GM21737 (cell line): ENCODE measurements around the gene KEAP1.
"Not testable (repeated sequence)": the region's sequence is repeated elsewhere in the genome, so short reads cannot be mapped to it uniquely, and the experiment has no call there.

Experiments
- ATAC-seq: cut with Tn5 transposase; IDR thresholded peaks from one replicate; pipeline ENCODE4 v1.9.1; 2021; ENCODE audit warnings: mild to moderate bottlenecking, moderate library complexity; ENCODE audit not compliant: unreplicated experiment

Gene KEAP1

GRCh38 chr19:10503002-10503789 lies at the start of gene KEAP1:
KEAP1 (minus strand) TSS chr19:10503356; CDS start chr19:10500033, 3,323 bp downstream.
- ATAC-seq = peak; percentile 13

DNA sequence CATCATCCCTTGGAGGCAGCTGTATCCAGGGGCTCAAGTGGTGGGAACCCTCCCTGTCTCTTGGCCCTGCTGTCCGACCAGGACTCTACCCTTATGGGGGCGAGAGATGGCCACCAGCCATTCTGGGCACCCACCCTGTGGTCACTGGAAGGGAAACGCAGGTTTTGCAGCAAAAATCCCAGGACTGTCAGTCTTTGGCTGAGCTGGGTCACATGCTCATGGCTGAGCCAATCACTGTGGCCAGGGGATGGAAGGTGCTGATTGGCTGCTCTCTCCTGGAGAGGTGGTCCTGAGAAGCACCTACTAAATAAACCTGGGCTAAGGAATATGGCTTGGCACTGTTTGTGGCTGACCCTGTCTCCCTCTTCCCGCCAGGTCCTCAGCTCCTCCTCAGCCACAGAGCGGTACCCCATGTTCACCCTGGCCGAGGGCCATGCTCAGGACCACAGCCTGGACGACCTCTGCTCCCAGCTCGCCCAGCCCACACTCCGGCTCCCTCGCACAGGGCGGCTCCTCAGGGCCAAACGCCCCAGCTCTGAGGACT lies 49.4 kb upstream of the KEAP1 start:
- ATAC-seq = no peak

DNA sequence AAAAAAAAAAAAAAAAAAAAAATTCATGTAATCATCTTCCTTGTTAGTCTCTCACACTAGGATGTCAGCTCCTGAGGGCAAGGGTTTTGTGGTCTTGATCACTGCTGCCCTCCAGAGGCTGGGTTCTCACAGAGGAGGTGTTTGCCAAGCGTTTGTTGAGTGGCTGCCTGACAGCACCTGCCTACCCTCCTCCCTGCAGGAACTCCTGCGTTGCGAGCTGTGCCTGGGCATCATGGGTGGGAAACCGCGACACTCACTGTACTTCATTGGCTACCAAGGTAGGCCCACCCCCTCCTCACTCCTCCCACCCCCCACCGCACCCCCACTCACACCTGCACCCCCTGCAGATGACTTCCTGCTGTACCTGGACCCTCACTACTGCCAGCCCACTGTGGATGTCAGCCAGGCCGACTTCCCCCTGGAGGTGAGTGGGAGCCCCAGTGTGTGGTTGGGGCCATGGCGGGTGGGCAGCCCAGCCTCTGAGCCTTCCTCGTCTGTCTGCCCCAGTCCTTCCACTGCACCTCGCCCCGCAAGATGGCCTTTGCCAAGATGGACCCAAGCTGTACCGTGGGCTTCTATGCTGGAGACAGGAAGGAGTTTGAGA lies 48.6 kb upstream of the KEAP1 start:
- no peak for ATAC-seq

DNA sequence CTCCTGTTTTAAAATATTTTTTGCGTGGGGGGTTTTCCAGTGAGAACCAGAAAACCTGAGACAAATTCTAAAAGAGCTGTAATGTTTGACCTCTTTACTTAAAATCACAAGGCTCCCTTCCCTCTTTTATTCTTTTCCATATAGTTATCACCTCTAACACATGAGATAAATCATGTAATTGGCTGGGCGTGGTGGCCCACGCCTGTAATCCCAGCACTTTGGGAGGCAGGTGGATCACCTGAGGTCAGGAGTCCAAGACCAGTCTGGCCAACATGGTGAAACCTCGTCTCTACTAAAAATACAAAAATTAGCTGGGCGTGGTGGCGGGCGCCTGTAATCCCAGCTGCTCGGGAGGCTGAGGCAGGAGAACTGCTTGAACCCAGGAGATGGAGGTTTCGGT lies 47.9 kb upstream of the KEAP1 start:
- ATAC-seq = not testable (repeated sequence)

- no peak for ATAC-seq
These were observed 47.2 kb upstream of the KEAP1 start for GRCh38 chr19:10550336-10550735.

GRCh38 chr19:10549733-10550132 lies 46.6 kb upstream of the KEAP1 start:
- no peak for ATAC-seq

DNA sequence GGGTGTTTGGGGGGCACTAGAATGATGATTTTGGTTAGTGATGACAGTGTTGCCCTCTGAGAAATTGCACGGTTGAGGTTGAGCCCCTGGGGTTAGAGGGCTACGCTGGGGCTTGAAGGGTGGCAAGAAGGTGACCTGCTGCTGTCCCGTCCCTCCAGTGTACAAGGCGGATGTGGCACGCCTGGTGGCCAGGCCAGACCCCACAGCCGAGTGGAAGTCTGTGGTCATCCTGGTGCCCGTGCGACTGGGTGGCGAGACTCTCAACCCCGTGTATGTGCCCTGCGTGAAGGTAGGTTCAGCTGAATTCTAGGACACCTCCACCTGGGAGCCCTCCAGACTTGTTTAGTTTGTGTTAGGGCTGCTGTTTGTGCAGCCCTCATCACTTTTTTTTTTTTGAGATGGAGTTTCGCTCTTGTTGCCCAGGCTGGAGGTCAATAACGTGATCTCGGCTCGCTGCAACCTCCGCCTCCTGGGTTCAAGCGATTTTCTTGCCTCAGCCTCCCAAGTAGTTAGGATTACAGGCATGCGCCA lies 45.7 kb upstream of the KEAP1 start:
- ATAC-seq = no peak

DNA sequence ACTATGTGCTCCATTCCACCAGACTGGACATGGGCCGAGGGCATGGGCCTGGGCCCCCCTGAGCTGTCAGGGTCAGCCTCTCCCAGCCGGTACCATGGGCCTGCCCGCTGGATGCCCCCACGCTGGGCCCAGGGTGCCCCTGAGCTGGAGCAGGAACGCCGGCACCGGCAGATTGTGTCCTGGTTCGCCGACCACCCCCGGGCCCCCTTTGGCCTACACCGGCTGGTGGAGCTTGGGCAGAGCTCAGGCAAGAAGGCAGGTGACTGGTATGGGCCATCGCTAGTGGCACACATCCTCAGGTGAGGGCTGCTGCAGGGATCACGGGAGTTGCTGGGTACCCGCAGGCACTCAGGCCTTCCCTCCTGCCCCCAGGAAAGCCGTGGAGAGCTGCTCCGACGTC lies 43.7 kb upstream of the KEAP1 start:
- ATAC-seq = no peak

GRCh38 chr19:10544753-10545251 lies 41.6 kb upstream of the KEAP1 start:
- no peak for ATAC-seq

DNA sequence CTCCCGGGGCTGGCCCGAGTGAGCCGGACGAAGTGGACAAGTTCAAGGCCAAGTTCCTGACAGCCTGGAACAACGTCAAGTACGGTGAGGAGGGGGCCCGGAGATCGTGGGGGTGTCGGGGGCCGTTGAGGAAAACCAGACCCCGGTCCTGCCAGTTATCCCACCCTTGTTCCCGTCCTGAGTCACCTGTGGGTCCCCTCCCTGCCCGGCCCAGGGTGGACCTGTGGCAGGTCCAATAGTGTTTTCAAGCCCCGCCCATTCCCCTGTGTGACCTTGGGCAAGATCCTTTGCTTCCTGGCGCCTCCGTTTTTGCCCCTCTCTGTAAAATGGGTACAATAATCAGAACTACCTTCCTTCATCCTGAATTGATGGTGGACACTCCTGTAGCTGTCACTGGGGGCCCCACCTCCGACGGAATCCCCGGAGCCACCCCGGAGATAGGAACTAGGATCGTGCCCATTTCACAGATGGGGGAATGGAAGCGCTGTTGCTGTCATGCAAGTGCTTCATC lies 41.1 kb upstream of the KEAP1 start:
- no peak for ATAC-seq

DNA sequence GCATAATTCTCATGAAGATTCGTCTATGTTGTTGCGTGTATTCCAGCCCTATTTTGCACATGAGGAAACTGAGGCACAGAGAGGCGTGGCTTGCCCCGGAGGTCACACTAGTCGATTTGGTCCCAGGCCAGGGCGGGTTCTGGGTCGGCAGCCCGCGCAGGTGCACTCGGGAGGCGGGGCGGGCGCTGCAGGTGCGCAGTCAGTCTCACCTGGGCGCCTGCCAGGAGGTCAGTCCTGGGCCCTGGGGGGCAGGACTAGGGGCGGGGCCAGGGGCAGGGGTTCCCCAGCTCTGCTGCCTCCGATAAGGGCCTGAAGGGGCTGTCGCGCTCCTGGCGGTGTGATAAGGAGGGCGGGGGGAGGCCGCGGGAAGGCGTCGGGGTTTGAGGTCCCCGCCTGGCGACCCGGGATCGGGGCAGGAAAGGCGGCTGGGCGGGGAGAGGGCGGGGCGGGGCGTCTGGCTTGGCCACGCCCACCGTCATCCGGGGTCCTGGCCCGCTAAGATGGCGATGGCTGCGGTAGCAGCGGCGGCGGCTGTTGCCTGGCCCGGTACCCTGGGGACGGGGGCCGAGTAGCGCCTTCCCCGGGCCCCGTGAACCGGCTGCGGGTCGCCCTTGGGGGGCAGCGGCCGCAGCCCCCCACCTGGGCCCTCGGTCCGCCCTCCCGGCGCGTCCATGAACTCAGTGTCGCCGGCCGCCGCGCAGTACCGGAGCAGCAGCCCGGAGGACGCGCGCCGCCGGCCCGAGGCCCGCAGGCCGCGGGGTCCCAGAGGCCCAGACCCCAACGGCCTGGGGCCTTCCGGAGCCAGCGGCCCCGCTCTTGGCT lies 40.5 kb upstream of the KEAP1 start, which contains the start of gene ATG4D:
Gene ATG4D (plus strand): TSS at position 485 of the 822 bp plus-strand sequence. CDS start 187 bp downstream, at position 672.
- ATAC-seq = peak; percentile 66

DNA sequence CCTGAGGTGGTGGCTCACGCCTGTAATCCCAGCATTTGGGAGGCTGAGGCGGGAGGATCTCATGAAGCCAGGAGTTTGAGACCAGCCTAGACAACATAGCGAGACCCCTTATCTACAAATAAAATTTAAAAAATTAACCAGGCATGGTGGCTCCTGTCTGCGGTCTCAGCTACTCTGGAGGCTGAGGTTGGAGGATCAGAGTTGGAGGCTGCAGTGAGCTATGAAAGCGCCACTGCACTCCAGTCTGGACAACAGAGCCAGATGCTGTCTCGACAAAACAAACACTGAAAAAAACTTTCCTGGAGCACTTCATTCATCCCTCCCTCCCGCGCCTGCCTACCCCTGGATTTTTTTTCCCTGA lies 39.9 kb upstream of the KEAP1 start:
- no peak for ATAC-seq

- ATAC-seq = not testable (repeated sequence)
These were observed 35.9 kb upstream of the KEAP1 start for GRCh38 chr19:10539016-10539415.

- ATAC-seq = no peak
These were observed 35.2 kb upstream of the KEAP1 start for GRCh38 chr19:10538204-10538983.

- no peak for ATAC-seq
These were observed 34.5 kb upstream of the KEAP1 start for GRCh38 chr19:10537668-10538067.

- ATAC-seq = no peak
These were observed 32.5 kb upstream of the KEAP1 start for GRCh38 chr19:10535613-10536012.

DNA sequence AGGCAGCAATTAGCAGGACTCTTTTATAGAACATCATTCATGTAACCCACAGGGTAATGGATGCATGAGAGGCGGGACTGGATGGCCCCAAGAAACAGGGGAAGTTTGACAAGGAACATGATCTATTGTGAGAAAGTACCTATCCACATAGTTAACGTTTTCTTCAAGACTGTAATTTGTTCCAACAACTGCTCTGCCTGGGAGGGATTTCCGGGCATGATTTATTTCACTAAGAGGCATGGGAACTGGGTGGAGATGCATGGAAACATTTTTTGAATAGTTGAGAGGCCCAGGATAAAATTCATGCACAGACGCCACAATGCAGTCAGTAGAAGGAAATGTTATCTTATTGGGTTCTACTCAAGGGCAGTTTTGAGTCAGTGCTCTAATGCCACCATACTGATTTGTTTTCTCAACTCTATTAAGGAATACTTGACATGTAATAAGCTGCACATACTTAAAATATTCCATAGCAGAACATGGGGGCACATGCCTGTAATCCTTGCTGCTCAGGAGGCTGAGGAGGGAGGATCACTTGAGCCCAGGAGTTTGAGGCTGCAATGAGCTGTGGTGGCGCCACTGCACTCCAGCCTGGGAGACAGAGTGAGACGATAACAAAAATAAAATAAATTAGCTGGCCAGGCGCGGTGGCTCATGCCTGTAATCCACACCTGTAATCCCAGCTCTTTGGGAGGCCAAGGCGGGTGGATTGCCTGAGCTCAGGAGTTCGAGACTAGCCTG lies 30.7 kb upstream of the KEAP1 start:
- ATAC-seq = no peak

DNA sequence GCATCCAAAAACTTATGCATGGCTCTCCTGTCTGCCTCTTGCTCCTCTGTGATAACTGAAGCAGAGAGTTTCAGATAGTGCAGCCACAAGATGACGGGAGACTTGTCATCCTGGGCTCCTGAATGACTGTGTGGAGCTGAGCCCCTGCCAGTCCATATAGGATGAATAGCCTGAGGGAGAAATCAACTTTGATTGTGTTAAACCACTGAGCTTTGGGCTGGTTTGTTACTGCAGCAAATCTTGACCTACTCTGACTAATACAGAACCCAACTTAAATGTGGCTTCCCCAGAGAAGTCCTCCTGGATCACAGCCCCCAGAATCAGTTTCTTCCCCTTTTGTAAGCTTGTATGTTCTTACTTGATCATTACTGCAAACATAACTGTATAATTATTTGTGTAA lies 29.3 kb upstream of the KEAP1 start:
- ATAC-seq = no peak

DNA sequence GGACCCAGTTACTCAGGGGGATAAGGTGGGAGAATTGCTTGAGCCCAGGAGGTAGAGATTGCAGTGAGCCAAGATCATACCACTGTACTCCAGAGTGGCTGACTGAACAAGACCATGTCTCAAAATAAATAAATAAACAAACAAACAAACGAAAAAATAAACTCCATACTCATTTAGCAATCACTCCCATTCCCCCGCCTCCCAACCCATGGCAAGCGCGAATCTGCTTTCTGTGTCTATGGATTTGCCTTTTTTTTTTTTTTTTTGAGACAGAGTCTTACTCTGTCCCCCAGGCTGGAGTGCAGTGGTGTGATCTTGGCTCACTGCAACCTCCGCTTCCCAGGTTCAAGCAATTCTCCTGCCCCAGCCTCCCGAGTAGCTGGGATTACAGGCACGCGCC lies 23.7 kb upstream of the KEAP1 start:
- ATAC-seq = not testable (repeated sequence)
